Measurements from ENCODE around the gene TAGAP.
A peak's percentile ranks its signal among the peaks of the same experiment; 100 is the strongest.

The TAGAP gene, protein sequence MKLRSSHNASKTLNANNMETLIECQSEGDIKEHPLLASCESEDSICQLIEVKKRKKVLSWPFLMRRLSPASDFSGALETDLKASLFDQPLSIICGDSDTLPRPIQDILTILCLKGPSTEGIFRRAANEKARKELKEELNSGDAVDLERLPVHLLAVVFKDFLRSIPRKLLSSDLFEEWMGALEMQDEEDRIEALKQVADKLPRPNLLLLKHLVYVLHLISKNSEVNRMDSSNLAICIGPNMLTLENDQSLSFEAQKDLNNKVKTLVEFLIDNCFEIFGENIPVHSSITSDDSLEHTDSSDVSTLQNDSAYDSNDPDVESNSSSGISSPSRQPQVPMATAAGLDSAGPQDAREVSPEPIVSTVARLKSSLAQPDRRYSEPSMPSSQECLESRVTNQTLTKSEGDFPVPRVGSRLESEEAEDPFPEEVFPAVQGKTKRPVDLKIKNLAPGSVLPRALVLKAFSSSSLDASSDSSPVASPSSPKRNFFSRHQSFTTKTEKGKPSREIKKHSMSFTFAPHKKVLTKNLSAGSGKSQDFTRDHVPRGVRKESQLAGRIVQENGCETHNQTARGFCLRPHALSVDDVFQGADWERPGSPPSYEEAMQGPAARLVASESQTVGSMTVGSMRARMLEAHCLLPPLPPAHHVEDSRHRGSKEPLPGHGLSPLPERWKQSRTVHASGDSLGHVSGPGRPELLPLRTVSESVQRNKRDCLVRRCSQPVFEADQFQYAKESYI

DNA sequence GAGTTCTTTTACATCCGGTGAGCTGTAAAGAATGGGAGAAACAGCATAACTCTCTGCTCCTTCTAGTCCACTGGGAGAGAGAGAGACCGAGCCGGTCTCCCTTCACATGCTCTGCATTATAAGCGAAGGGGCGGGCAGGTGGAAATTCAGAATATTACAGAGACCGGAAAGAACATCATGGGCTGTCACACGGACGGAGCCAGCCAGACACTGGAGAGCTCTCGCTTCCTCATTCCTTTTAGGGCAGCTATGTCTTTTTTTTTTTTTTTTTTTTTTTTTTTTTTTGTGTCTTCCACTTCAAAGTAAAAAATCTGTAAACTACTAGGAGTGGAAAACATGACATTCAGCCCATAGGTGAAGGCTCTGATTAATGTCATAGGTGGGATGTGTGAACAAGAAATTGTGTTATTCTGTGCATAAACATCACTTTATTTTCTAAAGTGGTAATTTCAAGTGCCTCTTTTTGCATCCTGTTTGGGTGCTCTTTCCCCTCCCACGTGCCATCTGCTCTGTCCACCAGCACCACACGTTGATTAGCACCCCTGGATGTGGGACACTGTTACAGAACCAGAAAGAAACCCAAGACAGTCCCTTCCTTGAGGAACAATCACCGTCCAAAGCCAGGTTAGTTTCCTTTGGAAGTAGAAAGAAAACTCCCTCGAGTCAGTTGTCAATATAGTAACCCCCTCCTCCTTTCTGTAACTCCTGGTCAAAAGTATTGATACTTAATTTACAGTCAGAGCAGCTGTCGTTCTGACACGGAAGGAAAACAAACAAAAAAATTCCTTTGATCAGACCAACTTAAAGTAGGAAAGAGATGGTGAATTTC, at the start of gene TAGAP:
TAGAP (minus strand) TSS at position 93 of the 829 bp plus-strand sequence. CDS start 845 bp downstream, outside the sequence.
- Histone ChIP-seq H3K36me3 (ENCODE audit: control insufficient read depth in 2 of 2, insufficient read depth in 2 of 2, low read length in 2 of 2) (no peaks in the 10 kb centered on the region), H3K27ac (ENCODE audit: low read depth in 2 of 2, low read length in 2 of 2) (peak within 1 kb of the TSS; percentile 53 to 77), H3K9ac (ENCODE audit: low read depth in 1 of 2, low read length in 2 of 2) (peak within 1 kb of the TSS; percentile 54 to 74), H3K4me1 (ENCODE audit: control insufficient read depth in 2 of 2, insufficient read depth in 2 of 2, low read length in 2 of 2) (peaks cover 5 to 10% of the 10 kb centered on the region in 2 donors), H3K9me3 (ENCODE audit: control insufficient read depth in 2 of 2, low read length in 2 of 2) (no peaks in the 10 kb centered on the region), H3K27me3 (ENCODE audit: control insufficient read depth in 2 of 2, insufficient read depth in 2 of 2, low read length in 2 of 2) (no peaks in the 10 kb centered on the region), H3K4me3 (ENCODE audit: low read length in 2 of 2) (peak within 1 kb of the TSS; percentile 42 to 78)

DNA sequence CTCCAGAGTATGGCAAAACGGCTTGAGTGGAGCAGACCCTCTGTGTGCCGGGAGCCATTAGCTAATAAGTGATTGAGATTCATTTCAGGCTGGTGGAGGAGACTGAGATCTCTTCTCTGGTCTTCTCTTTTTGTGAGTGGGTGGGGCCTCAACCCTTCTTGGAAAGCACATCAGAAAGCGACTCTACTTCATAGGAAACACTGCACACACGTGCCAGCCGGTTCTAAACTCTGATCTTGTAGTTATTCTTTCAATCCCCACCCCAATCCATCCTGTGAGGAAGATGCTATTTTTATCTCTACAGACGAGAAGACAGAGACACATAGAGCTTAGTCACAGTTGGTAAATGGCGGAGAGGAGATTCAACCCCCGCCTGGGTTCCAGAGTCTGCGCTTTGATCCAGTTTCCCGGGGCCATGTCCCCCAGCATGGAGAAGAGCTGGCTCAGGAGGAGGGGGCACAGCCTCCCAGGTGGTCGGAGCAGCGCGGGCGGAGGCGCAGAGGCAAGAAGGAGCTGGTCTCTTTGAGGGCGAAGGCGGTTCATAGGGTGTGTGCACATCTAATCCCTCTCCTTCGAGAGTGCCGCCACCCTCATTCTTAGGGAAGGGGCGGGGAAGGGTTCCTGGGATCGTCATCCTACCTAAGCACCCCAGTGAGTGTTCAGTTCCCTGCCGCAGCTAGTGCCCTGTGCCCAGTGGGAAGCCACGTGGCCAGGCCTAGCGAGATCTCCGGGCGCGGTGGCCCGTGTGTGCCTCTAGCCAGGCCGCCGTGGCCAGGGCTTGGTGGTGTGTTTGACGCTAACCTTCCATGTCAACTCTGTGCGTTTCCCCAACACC, 49.0 kb upstream of the TAGAP start:
- H3K9ac ChIP-seq (ENCODE audit: low read depth in 1 of 2, low read length in 2 of 2), result no peak overlapping the region
- no peaks in the 10 kb centered on the region for H3K4me1 ChIP-seq (ENCODE audit: control insufficient read depth in 2 of 2, insufficient read depth in 2 of 2, low read length in 2 of 2)
- H3K9me3 ChIP-seq (ENCODE audit: control insufficient read depth in 2 of 2, low read length in 2 of 2), result no peaks in the 10 kb centered on the region
- no peaks in the 10 kb centered on the region for H3K27me3 ChIP-seq (ENCODE audit: control insufficient read depth in 2 of 2, insufficient read depth in 2 of 2, low read length in 2 of 2)
- no peaks in the 10 kb centered on the region for H3K36me3 ChIP-seq (ENCODE audit: control insufficient read depth in 2 of 2, insufficient read depth in 2 of 2, low read length in 2 of 2)
- no peak overlapping the region for H3K4me3 ChIP-seq (ENCODE audit: low read length in 2 of 2)
- no peak overlapping the region for H3K27ac ChIP-seq (ENCODE audit: low read depth in 2 of 2, low read length in 2 of 2)

DNA sequence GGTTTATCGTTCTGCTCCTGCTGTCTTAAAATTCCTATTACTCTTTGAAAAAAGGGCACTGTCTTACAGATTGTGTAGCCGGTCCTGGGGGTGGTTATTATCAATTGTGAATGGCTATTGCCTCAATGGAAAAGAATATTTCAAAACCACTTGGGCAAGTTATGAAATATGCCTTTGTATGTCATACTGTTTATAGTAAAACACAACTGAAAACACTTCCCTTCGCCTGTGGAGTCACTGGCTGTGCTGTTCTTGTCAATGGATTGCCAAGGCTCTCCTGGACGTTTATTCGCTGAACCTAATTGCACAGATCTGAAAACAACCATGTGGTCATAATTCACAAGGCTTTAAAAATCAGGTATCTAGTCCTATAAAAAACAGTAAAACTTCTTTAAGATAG, 47.8 kb upstream of the TAGAP start:
- Histone ChIP-seq H3K9me3 (ENCODE audit: control insufficient read depth in 2 of 2, low read length in 2 of 2) (no peaks in the 10 kb centered on the region), H3K4me3 (ENCODE audit: low read length in 2 of 2) (no peak overlapping the region), H3K36me3 (ENCODE audit: control insufficient read depth in 2 of 2, insufficient read depth in 2 of 2, low read length in 2 of 2) (no peaks in the 10 kb centered on the region), H3K27me3 (ENCODE audit: control insufficient read depth in 2 of 2, insufficient read depth in 2 of 2, low read length in 2 of 2) (no peaks in the 10 kb centered on the region), H3K9ac (ENCODE audit: low read depth in 1 of 2, low read length in 2 of 2) (no peak overlapping the region), H3K4me1 (ENCODE audit: control insufficient read depth in 2 of 2, insufficient read depth in 2 of 2, low read length in 2 of 2) (no peaks in the 10 kb centered on the region), H3K27ac (ENCODE audit: low read depth in 2 of 2, low read length in 2 of 2) (no peak overlapping the region)

DNA sequence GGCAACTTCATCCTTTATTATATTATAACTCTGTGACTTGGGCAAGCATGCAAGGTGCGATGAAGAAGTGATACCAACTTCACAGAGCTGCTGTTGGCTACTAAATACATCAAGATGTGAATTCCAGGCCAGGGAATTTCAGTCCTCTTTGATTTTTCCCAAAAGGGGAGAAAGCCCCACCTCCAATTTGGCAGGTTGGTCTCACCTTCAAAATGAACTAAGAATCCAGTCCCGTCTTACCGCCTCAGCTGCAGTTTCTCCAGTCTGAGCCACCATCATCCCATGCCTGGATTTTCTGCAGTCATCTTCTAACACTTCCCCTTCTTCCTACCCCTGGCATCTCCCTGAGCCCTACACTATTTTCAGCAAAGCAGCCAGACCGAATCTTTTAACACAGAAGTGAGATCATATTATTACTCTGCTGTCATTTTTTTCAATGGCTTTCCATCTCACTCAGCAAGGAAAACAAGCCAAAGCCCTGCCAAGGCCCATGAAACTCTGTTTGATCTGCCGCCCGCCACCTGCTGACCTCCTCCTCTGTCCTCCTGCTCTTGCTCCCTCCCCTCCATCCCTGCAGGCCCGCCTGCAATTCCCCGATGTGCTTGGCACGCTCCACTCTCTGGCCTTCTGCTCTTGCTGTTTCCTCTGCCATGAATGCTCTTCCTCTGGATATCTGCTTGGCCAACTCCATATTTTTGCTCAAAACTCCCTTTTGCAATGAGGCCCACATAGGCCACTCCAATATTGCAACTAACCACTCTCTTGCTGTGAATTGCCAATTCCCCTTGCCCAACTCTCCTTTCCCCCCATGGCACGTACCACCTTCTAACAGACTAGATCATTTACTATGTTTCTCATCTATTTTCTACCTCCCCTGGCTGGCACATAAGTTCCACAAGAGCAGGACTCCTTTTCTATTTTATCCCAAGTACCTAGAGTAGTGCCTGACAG, 46.0 kb upstream of the TAGAP start:
- Histone ChIP-seq H3K9me3 (ENCODE audit: control insufficient read depth in 2 of 2, low read length in 2 of 2) (no peaks in the 10 kb centered on the region), H3K27ac (ENCODE audit: low read depth in 2 of 2, low read length in 2 of 2) (no peak overlapping the region), H3K4me3 (ENCODE audit: low read length in 2 of 2) (no peak overlapping the region), H3K36me3 (ENCODE audit: control insufficient read depth in 2 of 2, insufficient read depth in 2 of 2, low read length in 2 of 2) (no peaks in the 10 kb centered on the region), H3K9ac (ENCODE audit: low read depth in 1 of 2, low read length in 2 of 2) (no peak overlapping the region), H3K27me3 (ENCODE audit: control insufficient read depth in 2 of 2, insufficient read depth in 2 of 2, low read length in 2 of 2) (no peaks in the 10 kb centered on the region), H3K4me1 (ENCODE audit: control insufficient read depth in 2 of 2, insufficient read depth in 2 of 2, low read length in 2 of 2) (no peaks in the 10 kb centered on the region)

DNA sequence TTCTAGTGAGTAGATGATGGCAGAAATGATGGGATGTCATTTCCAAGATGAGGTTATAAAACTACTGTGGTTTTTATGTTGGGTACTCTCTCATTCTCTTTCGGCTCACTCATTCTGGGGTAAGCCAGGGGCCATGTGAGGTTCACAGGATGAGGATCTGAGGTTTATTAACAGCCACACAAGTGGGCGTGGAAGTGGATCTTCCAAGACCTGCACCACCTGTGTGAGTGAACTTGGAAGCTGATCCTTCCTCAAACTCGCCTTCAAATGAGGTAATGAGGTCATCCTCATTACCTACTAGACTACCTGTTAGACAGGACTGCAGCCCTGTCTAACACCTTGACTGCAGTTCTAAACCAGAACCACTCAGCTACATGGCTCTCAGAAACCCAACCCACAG, 45.1 kb upstream of the TAGAP start:
- no peak overlapping the region for H3K9ac ChIP-seq (ENCODE audit: low read depth in 1 of 2, low read length in 2 of 2)
- H3K27me3 ChIP-seq (ENCODE audit: control insufficient read depth in 2 of 2, insufficient read depth in 2 of 2, low read length in 2 of 2), result no peaks in the 10 kb centered on the region
- no peaks in the 10 kb centered on the region for H3K4me1 ChIP-seq (ENCODE audit: control insufficient read depth in 2 of 2, insufficient read depth in 2 of 2, low read length in 2 of 2)
- no peaks in the 10 kb centered on the region for H3K9me3 ChIP-seq (ENCODE audit: control insufficient read depth in 2 of 2, low read length in 2 of 2)
- no peaks in the 10 kb centered on the region for H3K36me3 ChIP-seq (ENCODE audit: control insufficient read depth in 2 of 2, insufficient read depth in 2 of 2, low read length in 2 of 2)
- no peak overlapping the region for H3K4me3 ChIP-seq (ENCODE audit: low read length in 2 of 2)
- no peak overlapping the region for H3K27ac ChIP-seq (ENCODE audit: low read depth in 2 of 2, low read length in 2 of 2)

GRCh38 chr6:159089443-159089842, 44.7 kb upstream of the TAGAP start:
- no peak overlapping the region for H3K9ac ChIP-seq (ENCODE audit: low read depth in 1 of 2, low read length in 2 of 2)
- no peak overlapping the region for H3K4me3 ChIP-seq (ENCODE audit: low read length in 2 of 2)
- H3K9me3 ChIP-seq (ENCODE audit: control insufficient read depth in 2 of 2, low read length in 2 of 2), result no peaks in the 10 kb centered on the region
- no peak overlapping the region for H3K27ac ChIP-seq (ENCODE audit: low read depth in 2 of 2, low read length in 2 of 2)
- H3K36me3 ChIP-seq (ENCODE audit: control insufficient read depth in 2 of 2, insufficient read depth in 2 of 2, low read length in 2 of 2), result no peaks in the 10 kb centered on the region
- H3K27me3 ChIP-seq (ENCODE audit: control insufficient read depth in 2 of 2, insufficient read depth in 2 of 2, low read length in 2 of 2), result no peaks in the 10 kb centered on the region
- H3K4me1 ChIP-seq (ENCODE audit: control insufficient read depth in 2 of 2, insufficient read depth in 2 of 2, low read length in 2 of 2), result no peaks in the 10 kb centered on the region

- Histone ChIP-seq H3K27me3 (ENCODE audit: control insufficient read depth in 2 of 2, insufficient read depth in 2 of 2, low read length in 2 of 2) (no peaks in the 10 kb centered on the region), H3K9ac (ENCODE audit: low read depth in 1 of 2, low read length in 2 of 2) (no peak overlapping the region), H3K9me3 (ENCODE audit: control insufficient read depth in 2 of 2, low read length in 2 of 2) (no peaks in the 10 kb centered on the region)
These were observed 41.3 kb upstream of the TAGAP start for GRCh38 chr6:159086033-159086618.

DNA sequence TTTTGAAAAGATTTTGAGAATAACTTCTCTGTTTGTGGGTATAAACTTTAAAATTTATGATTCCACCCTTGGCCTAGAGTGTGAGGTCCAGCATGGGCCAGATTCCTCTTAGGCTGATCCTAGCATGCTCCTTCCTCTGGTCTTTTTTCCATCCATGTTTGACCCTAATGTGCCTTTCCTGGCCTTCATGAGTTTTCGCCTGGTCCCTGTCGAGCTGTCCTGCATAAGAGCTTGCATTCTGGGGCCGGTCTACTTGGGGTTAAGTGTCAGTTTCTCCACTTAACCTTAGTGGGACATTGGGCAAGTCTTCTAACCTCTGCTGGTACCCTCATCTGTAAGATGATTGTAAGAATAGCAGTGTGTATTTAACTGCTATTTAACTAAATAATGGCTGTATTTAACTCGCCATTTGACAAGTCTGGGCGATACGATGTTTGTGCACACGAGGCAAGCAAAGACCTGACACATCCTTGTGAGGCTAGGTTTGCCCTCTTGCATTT, 40.7 kb upstream of the TAGAP start:
- H3K4me1 ChIP-seq (ENCODE audit: control insufficient read depth in 2 of 2, insufficient read depth in 2 of 2, low read length in 2 of 2), result no peaks in the 10 kb centered on the region
- H3K9ac ChIP-seq (ENCODE audit: low read depth in 1 of 2, low read length in 2 of 2), result no peak overlapping the region
- no peaks in the 10 kb centered on the region for H3K9me3 ChIP-seq (ENCODE audit: control insufficient read depth in 2 of 2, low read length in 2 of 2)
- no peaks in the 10 kb centered on the region for H3K27me3 ChIP-seq (ENCODE audit: control insufficient read depth in 2 of 2, insufficient read depth in 2 of 2, low read length in 2 of 2)
- no peak overlapping the region for H3K4me3 ChIP-seq (ENCODE audit: low read length in 2 of 2)
- H3K36me3 ChIP-seq (ENCODE audit: control insufficient read depth in 2 of 2, insufficient read depth in 2 of 2, low read length in 2 of 2), result no peaks in the 10 kb centered on the region
- no peak overlapping the region for H3K27ac ChIP-seq (ENCODE audit: low read depth in 2 of 2, low read length in 2 of 2)

More at GRCh38 chr6:159086033-159086618, 41.3 kb upstream of the TAGAP start:
- no peak overlapping the region for H3K4me3 ChIP-seq (ENCODE audit: low read length in 2 of 2)
- H3K36me3 ChIP-seq (ENCODE audit: control insufficient read depth in 2 of 2, insufficient read depth in 2 of 2, low read length in 2 of 2), result no peaks in the 10 kb centered on the region
- H3K27ac ChIP-seq (ENCODE audit: low read depth in 2 of 2, low read length in 2 of 2), result no peak overlapping the region
- H3K4me1 ChIP-seq (ENCODE audit: control insufficient read depth in 2 of 2, insufficient read depth in 2 of 2, low read length in 2 of 2), result no peaks in the 10 kb centered on the region

Data from mucosa of rectum (tissue), 2 donors.